Measurements from ENCODE around the gene CAPRIN2. TPM values are rescaled to one million over a fixed set of nuclear protein-coding genes. Genes with fewer than 3 reads are reported as not detected.

The CAPRIN2 gene
- total RNA-seq = 100 to 1,000 TPM in 1 of 2 donors, 10 to 100 TPM in 1; 74.5 to 108 TPM
- 43.7 TPM for polyA plus RNA-seq (ENCODE audit: insufficient read depth, low read depth, low replicate concordance)
- long read RNA-seq, donor 1, partial matches to known transcripts = 0 of 1 reads
- long read RNA-seq, donor 1, other reads (novel, unspliced or antisense) = 0 of 1 reads
- long read RNA-seq, donor 2, partial matches to known transcripts = 0 of 1 reads
- long read RNA-seq, donor 2, other reads (novel, unspliced or antisense) = 0 of 1 reads

GRCh38 chr12:30754750-30755394 lies at the start of gene CAPRIN2:
CAPRIN2 (minus strand) TSS chr12:30754951; CDS start chr12:30753520, 1,431 bp downstream.
- WGBS, 2 donors = 0 to 2% methylated on average over 13 to 67 of the region's 72 CpGs
- Histone ChIP-seq H3K4me1 (no peaks in the 10 kb centered on the region), H3K36me3 (ENCODE audit: low read depth, missing control alignments) (no peaks in the 10 kb centered on the region), H3K27ac (peak within 1 kb of the TSS; percentile 77 to 83), H3K9me3 (no peaks in the 10 kb centered on the region), H3K4me3 (peak within 1 kb of the TSS; percentile 71 to 75), H3K27me3 (no peaks in the 10 kb centered on the region)
- intact Hi-C loops (cut with DNase I; ENCODE audit: low total_unique reads) = no loop called here
- TF ChIP-seq CTCF (IDR thresholded peaks at IDR 0.05) (peak in 2 of 3 experiments; percentile 28 to 33), POLR2A (IDR thresholded peaks at IDR 0.05) (no peak)
- peak; percentile 96 for DNase-seq

GRCh38 chr12:30797689-30798088 lies 42.9 kb upstream of the CAPRIN2 start:
- Histone ChIP-seq H3K36me3 (ENCODE audit: low read depth, missing control alignments) (no peaks in the 10 kb centered on the region), H3K9me3 (no peaks in the 10 kb centered on the region), H3K27me3 (no peaks in the 10 kb centered on the region), H3K27ac (no peak overlapping the region), H3K4me1 (peaks cover 16% of the 10 kb centered on the region), H3K4me3 (no peak overlapping the region)
- TF ChIP-seq CTCF (IDR thresholded peaks at IDR 0.05) = no peak
- TF ChIP-seq POLR2A (IDR thresholded peaks at IDR 0.05) = no peak
- DNase-seq = no peak
- 68 to 69% methylated on average over 4 of the region's 4 CpGs for WGBS, 2 donors
- intact Hi-C loops (cut with DNase I; ENCODE audit: low total_unique reads) = no loop called here

- Histone ChIP-seq H3K27ac (no peak overlapping the region), H3K27me3 (no peaks in the 10 kb centered on the region), H3K4me1 (peaks cover 16% of the 10 kb centered on the region), H3K36me3 (ENCODE audit: low read depth, missing control alignments) (no peaks in the 10 kb centered on the region), H3K4me3 (peak overlapping the region; percentile 55 to 67), H3K9me3 (no peaks in the 10 kb centered on the region)
- intact Hi-C loops (cut with DNase I; ENCODE audit: low total_unique reads) = no loop called here
- 11 to 17% methylated on average over 14 to 22 of the region's 22 CpGs for WGBS, 2 donors
- DNase-seq = no peak
- no peak for TF ChIP-seq POLR2A (IDR thresholded peaks at IDR 0.05)
- no peak for TF ChIP-seq CTCF (IDR thresholded peaks at IDR 0.05)
Measured at GRCh38 chr12:30796891-30797371, 42.2 kb upstream of the CAPRIN2 start.

GRCh38 chr12:30796313-30796780 lies 41.6 kb upstream of the CAPRIN2 start:
- Histone ChIP-seq H3K36me3 (ENCODE audit: low read depth, missing control alignments) (no peaks in the 10 kb centered on the region), H3K4me1 (peaks cover 16% of the 10 kb centered on the region), H3K4me3 (peak overlapping the region; percentile 55 to 67), H3K27ac (peak overlapping the region in 1 of 2 donors; percentile 13), H3K9me3 (no peaks in the 10 kb centered on the region), H3K27me3 (no peaks in the 10 kb centered on the region)
- intact Hi-C loops (cut with DNase I; ENCODE audit: low total_unique reads) = no loop called here
- no peak for DNase-seq
- no peak for TF ChIP-seq POLR2A (IDR thresholded peaks at IDR 0.05)
- no peak for TF ChIP-seq CTCF (IDR thresholded peaks at IDR 0.05)
- 0 to 1% methylated on average over 16 to 37 of the region's 38 CpGs for WGBS, 2 donors

Data from testis (tissue), 5 donors.